T-helper 1 cell treated with Interleukin-12 subunit alpha and Interleukin-12 subunit beta and Interleukin-4 antibody, amounts not matched to agents 30 ng/mL and 1 ng/mL, for 36 hours (primary cell): ENCODE measurements around the gene CHRNG. TPM values are rescaled to one million over a fixed set of nuclear protein-coding genes. Genes with fewer than 3 reads are reported as not detected.

Experiments
- intact Hi-C: fragments of 100-400 bp; cut with micrococcal nuclease; formaldehyde crosslinking; loops from one replicate; pipeline ENCODE4 v1.15.1; 2024
- total RNA-seq: library from RNA; stranded (reverse); gene quantifications from 2 replicates; pipeline ENCODE4 v1.2.3, GENCODE V29; 2022

CHRNG gene
- total RNA-seq, 1 donor from 2014 or later = not detected

DNA sequence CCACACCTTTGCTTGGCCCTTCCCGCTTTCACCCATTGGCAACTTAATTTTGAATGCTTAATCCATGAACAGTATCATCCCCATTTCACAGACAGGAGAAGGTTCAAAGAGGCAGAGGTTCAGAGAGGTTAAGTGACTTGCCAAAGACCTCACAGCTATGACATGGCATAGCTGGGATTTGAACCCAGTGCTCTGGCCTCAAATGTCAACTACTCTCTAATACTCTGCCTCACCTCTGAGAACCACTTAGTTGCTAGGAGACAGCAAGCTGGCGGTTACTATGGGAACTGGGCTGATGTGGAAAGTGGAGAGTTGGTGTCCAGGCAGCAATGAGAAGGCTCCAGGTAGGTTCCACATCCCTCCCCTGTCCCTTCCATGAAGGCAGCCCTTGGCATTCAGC is 35.1 kb upstream of the CHRNG start:
- intact Hi-C loops = no loop called here

DNA sequence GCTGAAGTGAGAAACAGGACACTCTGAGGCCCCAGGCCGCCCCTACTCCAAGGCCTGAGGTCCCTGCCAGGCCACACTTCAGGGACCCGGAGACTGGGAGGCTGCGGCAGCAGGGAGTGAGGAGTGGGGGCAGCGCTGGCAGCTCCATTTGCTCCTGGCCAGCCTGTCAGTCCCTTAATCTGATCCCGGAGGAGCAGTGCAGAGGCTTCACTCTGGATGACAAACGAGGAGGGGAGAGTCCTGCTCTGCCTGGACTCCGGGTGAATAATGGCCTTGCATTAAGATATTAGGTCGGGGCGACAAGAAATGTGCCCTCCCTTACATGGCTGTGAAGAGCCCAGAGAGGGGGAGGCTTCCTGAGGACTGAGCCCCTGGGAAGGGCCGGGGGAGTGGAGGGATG is 33.6 kb upstream of the CHRNG start:
- intact Hi-C loops = no loop called here

DNA sequence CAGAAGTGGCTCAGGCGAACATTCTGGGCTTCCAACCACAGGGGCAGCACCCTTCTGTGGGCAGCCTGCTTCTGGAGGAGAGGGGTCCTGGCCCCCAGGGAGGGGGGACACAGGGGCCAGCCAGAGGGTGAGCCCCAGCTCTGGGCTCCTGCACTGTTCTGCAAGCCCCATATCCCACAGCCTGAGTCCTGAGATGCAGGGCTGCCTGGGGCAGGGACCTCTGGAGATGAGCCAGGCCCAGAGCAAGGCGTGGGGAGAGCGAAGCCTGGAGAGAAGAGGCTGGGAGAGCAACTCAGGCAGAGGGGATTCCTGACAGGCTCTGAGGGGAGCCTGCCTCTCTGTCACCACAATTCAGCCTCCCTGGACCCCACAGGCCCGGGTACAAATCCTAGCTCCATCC is 32.8 kb upstream of the CHRNG start:
- intact Hi-C loops = no loop called here

- intact Hi-C loops = no loop called here
Measured at GRCh38 chr2:232508251-232508650, 31.2 kb upstream of the CHRNG start.

DNA sequence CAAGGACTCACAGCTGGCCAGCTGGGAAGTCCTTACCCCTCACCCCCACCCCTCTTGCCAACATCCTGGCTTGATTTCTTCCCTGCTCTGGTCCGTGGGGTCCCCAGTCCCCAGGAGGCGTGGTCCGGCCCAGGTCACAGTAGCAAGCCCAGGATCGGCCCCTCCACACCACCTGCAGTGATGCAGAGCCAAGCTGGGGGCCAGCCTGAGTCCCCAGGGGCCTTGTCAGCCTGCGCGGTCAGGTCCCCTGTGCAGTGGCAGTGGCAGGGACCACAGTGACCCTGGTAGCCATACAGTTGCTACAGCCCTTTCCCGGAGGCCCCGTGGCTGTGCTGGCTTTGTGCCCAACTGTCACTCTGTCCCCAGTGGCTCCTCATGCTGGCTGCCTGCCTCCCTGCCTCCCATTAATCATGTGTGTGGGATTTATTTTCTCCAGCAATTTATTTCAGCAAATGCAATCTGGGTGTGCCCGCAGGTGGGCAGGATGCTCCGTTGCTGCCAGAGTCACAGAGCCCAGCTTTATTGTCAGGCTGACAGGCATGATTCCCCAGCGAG is 28.1 kb upstream of the CHRNG start:
- intact Hi-C loops = no loop called here

DNA sequence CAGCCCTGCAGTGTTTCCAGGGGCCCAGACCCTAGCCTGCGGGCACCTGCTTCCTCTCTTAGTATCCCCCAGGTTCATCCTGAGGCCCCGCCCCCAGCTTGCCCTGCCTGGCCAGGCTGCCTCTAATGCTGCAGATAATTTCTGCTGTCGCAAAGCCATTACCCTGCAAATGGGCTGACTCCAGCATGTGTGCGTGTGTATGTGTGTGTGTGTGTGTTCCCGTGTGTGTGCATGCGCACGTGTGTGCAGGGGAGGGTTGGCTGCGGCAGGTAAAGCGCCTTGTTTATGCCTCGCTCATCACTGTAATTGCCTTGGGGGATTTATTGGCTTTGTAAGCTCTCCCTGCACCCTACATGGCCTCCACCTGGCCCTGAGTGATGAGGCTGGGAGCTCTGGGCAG is 26.9 kb upstream of the CHRNG start:
- intact Hi-C loops = no loop called here

DNA sequence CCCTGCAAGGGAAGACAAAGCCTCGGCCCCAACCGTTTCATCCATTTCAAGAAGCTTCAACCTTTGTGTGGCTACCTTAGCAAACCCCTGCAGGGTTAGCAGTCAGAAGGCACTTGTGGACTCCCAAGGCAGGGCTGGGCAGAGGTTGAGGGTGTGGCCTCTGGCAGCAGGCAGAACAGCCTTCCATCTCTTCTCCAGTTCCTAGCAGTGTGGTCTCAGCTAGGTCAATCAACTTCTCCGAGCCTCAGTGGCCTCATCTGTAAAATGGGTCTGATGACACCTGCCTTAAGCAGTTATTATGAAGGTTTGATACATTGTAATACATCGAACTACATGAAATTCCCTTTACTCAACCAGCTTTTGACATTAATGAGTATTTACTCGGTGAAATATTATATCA is 26.1 kb upstream of the CHRNG start:
- intact Hi-C loops = no loop called here

DNA sequence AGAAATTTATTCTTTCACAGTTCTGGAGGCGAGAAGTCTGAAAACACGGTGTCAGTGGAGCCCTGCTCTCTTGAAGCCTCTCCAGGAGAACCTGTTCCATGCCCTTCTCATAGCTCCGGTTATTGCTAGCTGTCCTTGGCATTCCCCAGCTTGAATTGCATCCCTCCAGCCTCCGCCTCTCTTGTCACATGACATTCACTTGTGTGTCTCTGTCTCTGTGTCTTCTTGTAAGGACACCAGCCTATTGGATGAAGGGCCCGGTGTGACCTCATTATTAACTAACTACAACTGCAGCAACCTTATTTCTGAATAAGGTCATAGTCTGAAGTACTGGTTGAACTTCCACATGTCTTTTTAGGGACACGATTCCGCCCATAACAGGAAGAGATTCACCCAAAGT is 23.9 kb upstream of the CHRNG start:
- intact Hi-C loops = no loop called here

DNA sequence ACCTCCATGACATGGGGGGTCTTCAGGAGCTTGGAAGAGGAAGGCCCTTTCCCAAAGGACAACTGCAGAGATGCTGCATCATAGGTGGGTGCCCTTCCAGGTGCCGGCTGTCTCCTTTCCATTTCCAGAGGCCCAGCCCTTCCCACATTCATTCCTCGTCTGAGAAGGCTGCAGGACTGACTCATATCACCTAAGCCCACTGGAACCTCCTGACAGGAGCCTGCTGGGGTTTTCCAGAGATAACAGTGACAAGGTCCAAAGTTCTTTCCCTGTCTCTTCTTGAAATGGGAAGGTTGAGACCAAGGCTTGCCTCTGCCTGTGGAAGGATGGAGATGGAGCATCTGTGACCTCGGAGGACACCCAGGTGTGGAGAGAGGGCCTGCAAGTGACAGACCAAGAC is 22.9 kb upstream of the CHRNG start:
- intact Hi-C loops = no loop called here

- intact Hi-C loops = no loop called here
Measured at GRCh38 chr2:232518844-232519243, 20.6 kb upstream of the CHRNG start.

DNA sequence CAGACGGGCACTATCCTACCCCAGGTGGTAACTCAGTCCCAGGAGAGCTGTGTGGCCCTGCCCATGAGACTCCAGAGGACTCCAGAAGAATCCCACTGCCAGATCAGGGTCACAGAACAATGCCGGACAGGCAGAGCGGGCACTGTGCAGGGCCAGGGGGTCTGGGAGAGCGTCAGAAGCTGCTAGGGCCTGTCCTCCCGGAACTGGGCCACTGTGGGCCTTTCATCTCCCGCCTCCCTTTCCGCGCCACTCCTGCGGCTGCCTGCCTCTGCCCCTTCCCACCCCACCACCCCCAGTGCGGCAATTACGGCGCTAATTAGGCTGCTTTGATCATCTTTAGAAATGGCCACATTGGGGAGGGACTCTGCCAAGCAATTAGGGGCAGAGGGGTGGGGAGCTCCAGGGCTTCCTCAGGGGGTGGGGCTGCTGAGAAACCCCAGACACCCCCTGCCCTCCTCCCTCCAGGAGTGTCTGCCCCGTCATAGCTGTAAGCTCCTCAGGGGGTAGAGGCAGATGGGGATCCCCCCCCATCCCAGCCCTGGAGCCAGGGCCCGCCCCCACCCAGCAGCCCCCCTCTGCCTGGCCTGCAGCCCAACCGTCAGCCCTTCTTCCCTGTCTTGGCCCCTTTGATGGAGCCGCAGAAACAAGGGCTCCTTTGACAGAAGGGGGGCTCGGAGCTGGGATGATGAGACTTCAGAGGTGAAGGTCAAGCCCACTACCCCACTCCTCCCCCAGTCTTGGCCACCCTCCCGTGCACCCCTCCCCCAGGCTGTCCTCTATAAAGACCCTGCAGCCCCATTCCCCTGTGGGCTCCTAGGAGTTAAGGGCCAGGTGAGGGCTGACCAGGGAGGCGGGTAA is 19.7 kb upstream of the CHRNG start, which contains the start of gene PRSS56:
TSS of gene PRSS56 (plus strand) at position 808 of the 858 bp plus-strand sequence. CDS start 211 bp downstream, outside the sequence.
- intact Hi-C loops = loop anchor here (10.0 kb wide), 1 partner anchor 615 kb away; no protein-coding TSS in a partner anchor

GRCh38 chr2:232520489-232520888 is 19.0 kb upstream of the CHRNG start:
- intact Hi-C loops = loop anchor here (10.0 kb wide), 1 partner anchor 616 kb away; no protein-coding TSS in a partner anchor

GRCh38 chr2:232521098-232521497 is 18.4 kb upstream of the CHRNG start:
- intact Hi-C loops = loop anchor here (10.0 kb wide), 1 partner anchor 616 kb away; no protein-coding TSS in a partner anchor

- intact Hi-C loops = loop anchor here (1.0 to 10.0 kb wide), 3 partner anchors 29 to 617 kb away; partner anchors contain the start of genes EIF4E2 and TIGD1
Measured at GRCh38 chr2:232521959-232522622, 17.4 kb upstream of the CHRNG start.

DNA sequence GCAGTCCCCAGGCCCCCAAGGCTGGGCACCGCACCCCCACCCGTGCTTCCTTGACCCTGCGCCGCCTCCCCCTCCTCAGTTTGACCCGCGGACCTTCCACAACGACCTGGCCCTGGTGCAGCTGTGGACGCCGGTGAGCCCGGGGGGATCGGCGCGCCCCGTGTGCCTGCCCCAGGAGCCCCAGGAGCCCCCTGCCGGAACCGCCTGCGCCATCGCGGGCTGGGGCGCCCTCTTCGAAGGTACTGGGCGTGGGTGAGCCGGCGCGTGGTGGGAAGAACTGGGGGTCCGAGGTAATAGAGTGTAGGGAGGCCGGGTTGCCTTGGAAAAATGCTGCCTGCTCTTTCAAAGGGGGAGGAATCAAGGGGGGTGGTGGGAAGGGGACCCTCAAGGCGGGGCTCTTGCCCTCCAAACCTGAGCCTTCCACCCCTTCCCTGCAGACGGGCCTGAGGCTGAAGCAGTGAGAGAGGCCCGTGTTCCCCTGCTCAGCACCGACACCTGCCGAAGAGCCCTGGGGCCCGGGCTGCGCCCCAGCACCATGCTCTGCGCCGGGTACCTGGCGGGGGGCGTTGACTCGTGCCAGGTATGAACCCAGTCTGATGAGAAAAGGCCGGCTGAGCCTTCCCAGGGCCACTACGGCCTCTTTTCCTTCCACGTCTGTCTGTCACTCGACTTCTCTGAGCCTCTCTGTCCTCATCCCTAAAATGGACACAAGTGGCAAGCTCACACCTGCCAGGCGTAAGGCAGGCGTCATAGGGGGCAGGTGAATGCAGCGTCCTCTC is 16.7 kb upstream of the CHRNG start:
- intact Hi-C loops = loop anchor here (1.0 to 10.0 kb wide), 3 partner anchors 28 to 618 kb away; partner anchors contain the start of genes EIF4E2 and TIGD1

DNA sequence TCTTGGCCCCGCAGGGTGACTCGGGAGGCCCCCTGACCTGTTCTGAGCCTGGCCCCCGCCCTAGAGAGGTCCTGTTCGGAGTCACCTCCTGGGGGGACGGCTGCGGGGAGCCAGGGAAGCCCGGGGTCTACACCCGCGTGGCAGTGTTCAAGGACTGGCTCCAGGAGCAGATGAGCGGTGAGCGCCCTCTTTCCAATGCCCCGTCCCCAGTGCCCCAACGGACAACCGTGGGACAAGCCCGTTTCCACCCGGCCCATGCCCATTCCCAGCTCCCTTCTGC is 16.1 kb upstream of the CHRNG start:
- intact Hi-C loops = loop anchor here (2.0 to 10.0 kb wide), 2 partner anchors 27 to 619 kb away; partner anchors contain the start of genes EIF4E2 and TIGD1

DNA sequence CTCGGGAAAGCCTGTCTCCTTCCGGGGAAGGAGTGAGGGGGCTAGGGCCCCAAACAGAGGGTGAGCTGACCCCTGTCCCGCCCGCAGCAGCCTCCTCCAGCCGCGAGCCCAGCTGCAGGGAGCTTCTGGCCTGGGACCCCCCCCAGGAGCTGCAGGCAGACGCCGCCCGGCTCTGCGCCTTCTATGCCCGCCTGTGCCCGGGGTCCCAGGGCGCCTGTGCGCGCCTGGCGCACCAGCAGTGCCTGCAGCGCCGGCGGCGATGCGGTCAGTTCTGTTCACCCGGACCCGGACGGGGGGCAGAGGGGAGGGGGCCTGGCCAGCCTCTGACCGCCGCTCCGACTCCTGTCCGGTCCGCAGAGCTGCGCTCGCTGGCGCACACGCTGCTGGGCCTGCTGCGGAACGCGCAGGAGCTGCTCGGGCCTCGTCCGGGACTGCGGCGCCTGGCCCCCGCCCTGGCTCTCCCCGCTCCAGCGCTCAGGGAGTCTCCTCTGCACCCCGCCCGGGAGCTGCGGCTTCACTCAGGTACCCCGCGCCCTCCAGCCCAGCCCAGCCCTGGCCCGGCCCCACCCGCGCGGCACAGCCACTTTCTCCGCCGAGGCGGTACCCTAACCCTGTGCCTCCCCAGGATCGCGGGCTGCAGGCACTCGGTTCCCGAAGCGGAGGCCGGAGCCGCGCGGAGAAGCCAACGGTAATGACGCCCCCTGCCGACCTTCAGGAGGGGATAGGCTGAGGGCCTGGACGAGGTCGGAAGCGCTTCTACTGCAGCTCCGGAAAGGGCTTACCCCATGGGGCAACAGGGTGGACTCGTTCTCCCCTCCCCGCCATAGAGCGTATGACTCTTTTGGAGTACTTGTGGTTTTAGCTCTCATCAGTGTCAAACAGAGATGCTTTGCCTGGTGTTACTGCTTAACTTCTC is 15.6 kb upstream of the CHRNG start:
- intact Hi-C loops = loop anchor here (2.0 to 10.0 kb wide), 2 partner anchors 27 to 619 kb away; partner anchors contain the start of genes EIF4E2 and TIGD1

DNA sequence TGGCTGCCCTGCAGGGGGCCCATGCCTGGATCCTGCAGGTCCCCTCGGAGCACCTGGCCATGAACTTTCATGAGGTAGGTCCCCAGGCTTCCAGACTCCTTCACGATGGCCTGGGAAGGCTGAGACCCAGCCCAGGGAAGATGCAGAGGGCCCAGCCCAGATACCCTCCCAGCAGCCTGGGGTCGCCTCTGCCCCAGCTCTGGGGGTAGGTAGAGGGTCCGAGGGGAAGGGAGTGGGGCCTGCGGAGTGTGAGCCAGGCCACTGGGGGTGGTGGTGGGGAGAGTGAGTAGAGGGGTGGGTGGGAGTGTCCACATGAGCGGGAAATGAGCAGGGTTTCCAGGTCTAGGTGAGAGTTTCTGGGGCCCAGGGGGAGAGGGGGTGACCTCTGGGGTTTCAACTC is 14.7 kb upstream of the CHRNG start:
- intact Hi-C loops = loop anchor here (10.0 kb wide), 1 partner anchor 620 kb away; no protein-coding TSS in a partner anchor

DNA sequence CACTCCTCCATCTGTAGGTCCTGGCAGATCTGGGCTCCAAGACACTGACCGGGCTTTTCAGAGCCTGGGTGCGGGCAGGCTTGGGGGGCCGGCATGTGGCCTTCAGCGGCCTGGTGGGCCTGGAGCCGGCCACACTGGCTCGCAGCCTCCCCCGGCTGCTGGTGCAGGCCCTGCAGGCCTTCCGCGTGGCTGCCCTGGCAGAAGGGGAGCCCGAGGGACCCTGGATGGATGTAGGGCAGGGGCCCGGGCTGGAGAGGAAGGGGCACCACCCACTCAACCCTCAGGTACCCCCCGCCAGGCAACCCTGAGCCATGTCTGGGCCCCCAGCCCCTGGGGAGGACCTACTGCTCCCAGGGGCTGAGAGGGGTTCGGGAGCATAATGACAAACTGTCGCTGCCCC is 14.3 kb upstream of the CHRNG start:
- intact Hi-C loops = loop anchor here (10.0 kb wide), 1 partner anchor 620 kb away; no protein-coding TSS in a partner anchor
